Stimulated activated CD4-positive, alpha-beta T cell treated with anti-CD3 and anti-CD28 coated beads, TNF-alpha, amount 100 ng/mL, for 4 hours (primary cell): ENCODE measurements around the gene ZNF205.
"Not testable (repeated sequence)": the region's sequence is repeated elsewhere in the genome, so short reads cannot be mapped to it uniquely, and the experiment has no call there.

Source experiments
- DNase-seq, 3 experiments: peaks; one replicate each; pipeline ENCODE4 v3.0.0-alpha.2; 2020; ENCODE audit warnings: low read depth in 3 of 3

ZNF205 gene

DNA sequence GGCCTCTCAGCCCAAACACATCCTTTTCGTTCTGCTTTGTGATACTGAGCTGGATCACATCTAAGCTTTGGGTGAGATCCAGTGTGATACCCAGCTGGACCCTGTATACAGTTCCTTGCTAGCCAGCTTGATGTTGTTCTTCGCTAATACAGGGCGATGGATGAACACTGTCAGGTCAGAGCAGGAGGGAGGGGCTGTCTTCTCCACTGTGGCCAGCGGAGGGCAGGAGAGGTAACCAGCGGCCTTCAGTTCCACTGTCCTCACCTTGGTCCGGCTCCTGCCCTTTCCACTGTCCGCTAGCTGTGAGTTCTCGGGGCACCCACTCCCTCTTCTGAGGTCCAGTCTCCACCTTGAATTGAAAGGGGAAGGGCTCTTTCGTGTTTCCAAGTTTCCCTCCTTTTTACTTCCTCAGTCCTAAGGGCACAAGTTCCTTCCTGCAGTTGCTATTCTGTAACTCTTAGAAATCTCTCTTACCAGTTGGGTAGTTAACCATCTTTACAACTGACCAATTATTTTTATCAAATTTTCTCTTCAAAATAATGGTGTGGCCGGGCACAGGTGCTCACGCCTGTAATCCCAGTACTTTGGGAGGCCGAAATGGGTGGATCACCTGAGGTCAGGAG, 19.5 kb downstream of the ZNF205 start:
- no peak for DNase-seq

DNA sequence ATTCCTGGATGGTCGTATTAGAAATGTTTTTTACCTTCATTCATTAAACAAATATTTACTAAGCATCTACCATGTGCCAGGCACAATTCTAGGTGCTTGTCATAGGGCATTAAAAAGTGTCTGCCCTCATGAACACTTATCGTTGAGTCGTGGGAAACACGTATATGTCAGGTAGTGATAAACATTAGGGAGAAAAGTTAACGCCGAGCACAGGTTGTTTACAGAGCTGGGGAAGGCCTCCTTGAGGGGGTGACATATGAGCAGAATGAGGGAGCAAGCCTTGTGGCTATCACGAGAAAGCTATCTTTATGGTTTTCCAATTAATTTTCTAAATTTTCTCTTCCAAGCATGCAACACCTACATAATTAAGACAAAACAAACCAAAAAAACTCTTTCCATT, 21.5 kb downstream of the ZNF205 start:
- DNase-seq, result no peak

DNA sequence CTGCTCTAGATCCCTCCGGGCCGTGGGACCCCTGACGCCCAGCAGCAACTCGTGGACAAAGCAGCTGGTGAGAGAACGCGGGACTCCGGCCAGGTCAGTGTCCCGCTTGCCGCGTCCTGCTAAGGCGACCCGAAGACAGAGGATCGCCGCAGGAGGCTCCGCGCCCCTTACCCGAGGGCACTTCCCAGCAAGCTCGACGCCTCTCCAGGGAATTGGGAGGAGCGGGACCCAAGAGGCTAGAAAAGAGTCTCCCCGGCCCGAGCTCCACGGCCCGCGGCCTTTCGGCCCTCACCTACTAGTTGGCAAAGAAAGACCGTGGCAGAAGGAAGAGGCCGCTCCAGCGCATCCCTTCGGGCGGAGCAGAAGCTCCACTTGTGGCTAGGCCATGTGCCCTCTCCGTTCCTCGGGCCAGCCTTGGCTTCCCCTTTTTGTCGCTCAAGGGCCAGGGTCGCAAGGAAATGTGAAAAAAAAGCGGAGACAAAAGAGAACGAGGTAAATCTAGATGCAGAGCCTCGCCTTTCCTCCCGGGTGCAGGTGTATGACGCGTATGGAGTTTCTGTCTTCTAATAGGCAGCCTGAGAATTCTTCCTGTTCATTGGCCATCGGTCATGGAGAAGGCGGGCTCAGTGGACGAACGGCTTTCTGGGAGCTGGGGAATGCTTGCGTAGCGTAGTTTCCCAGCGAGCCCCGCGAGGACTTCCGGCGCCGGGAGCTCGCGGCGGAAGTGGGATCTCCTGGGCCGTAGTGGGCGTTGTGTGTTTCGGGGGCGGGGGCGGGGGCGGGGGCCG, 22.1 kb downstream of the ZNF205 start, which contains the start of gene ZNF213:
TSS of gene ZNF213 (plus strand) at position 692 of the 788 bp plus-strand sequence. CDS start 2,252 bp downstream, outside the sequence.
- DNase-seq, result peak; percentile 69 to 88 (median 86)

GRCh38 chr16:3135126-3135715, 22.8 kb downstream of the ZNF205 start:
- DNase-seq, result no peak

GRCh38 chr16:3137267-3137666, 24.9 kb downstream of the ZNF205 start:
- DNase-seq, result no peak

DNA sequence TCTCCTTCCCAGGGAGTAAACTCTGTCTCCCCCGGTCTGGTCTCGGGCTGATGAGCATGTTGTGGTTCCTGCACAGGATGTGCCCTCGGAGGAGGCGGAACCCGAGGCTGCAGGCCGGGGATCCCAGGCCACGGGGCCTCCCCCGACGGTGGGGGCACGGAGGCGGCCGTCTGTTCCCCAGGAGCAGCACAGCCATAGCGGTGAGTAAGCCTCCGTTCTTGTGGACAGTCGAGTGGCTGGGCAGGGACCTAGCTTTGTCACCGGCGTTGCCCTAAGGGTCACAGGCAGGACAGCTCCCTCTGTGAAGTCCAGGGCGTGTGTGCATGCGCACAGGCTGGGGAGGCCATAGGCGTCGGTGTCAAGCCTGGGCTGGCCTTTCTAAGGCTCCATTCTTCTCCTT, 26.0 kb downstream of the ZNF205 start:
- no peak for DNase-seq

- no peak for DNase-seq
These were observed 26.5 kb downstream of the ZNF205 start for GRCh38 chr16:3138823-3139426.

GRCh38 chr16:3139561-3139960, 27.2 kb downstream of the ZNF205 start:
- not testable (repeated sequence) for DNase-seq

- DNase-seq, result no peak
These were observed 28.4 kb downstream of the ZNF205 start for GRCh38 chr16:3140603-3141427.

GRCh38 chr16:3141781-3142311, 29.5 kb downstream of the ZNF205 start:
- DNase-seq, result no peak

DNA sequence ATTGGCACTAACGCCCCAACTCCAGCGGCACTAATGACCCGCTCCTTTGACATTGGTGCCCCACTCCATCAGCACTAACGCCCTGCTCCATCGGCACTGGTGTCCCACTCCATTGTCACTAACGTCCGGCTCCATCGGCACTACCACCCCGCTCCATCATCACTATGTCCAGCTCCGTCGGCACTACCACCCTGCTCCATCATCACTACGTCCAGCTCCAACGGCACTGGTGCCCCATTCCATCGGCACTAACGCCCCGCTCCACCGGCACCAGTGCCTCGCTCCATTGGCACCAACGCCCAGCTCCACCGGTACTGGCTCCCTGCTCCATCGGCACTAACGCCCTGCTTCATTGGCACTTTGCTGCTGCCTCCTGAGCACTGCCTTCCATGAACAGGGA, 29.9 kb downstream of the ZNF205 start:
- no peak for DNase-seq

- no peak for DNase-seq
These were observed 30.4 kb downstream of the ZNF205 start for GRCh38 chr16:3142770-3143169.

DNA sequence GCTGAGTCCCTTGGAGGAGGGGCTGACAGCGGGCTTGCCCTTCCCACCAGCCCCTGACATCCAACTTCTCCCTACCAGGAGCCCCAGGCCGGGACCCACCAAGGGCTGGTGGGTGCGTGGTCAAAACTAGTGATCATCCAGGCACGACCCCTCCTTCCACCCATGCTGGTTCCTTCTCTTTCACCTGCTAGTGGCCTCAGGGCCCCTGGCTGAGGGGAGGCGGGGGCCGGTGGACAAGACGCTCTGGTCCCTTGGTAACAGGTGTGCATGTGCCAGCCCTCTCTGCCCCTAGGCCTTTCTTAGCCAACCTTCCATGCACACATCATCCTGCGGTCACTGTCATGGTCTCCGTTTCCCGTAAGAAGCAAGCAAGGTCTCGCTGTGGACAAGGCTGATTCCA, 30.8 kb downstream of the ZNF205 start:
- no peak for DNase-seq

DNA sequence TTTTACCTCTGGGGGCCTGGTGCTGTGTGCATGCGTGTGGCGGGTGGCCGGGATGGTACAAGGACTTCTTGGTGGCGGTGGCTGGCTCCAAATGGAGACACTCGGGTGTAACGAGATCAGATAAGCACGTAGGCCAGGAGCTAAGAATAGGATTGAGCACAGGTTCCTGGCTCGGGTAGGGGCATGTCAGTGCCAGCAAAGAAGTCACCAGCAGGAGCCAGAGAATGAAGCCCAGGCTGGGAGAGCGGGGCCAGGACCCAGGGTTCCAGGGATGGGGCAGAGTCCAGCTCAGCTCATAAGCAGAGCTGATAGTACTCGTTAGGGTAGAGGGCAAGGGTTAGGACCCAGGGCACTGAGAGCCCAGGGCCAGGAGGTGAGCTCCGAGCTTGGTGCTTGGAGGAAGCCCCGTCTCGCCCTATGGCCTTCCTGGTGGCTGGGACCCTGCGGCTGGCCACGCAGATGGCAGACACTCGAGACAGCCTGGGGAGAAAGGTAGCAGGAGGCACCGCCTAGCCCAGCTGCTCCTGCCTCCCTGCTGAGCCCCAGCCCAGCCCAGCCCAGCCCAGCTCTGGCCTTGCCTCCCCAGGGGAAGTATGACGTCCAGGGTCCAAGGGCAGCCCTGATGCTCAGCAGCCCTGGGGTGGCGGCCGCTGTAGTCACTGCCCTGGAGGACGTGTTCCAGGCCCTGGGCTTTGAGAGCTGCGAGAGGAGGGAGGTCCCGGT, 31.4 kb downstream of the ZNF205 start:
- no peak for DNase-seq

GRCh38 chr16:3144321-3144983, 32.1 kb downstream of the ZNF205 start:
- DNase-seq, result no peak

GRCh38 chr16:3145151-3145550, 32.8 kb downstream of the ZNF205 start:
- no peak for DNase-seq

DNA sequence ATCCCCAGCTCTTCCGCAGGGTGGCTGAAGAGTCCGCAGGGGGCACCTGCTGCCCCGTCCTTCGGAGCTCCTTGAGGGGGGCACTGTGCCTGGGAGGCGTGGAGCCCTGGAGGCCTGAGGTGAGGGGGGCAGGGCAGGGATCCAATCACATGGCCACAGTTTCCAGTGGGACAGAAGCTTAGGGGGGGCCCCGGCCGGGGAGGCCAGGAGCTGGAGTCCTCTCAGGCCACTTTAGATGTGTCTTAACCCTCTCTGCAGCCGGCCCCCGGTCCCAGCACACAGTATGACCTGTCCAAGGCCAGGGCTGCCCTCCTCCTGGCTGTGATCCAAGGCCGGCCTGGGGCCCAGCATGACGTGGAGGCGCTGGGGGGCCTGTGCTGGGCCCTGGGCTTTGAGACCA, 33.3 kb downstream of the ZNF205 start:
- DNase-seq, result no peak

GRCh38 chr16:3147046-3147756, 34.8 kb downstream of the ZNF205 start:
- DNase-seq, result no peak

DNA sequence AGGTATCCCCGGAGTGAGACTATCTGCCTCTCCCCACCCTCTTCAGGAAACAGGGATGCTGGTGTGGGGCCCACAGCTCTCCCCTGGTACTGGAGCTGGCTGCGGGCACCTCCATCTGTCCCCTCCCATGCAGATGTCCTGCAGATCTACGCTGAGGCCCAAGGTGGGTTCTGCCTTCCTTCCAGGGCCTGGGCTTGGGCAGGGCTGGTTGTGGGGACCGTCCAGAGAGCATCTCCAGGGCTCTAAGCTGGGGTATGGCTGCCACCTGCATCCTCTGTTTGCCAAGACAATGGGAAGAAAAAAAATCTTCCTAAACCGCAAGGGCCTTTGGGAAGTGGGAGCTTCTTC, 35.3 kb downstream of the ZNF205 start:
- no peak for DNase-seq
